Chondrocyte (in vitro differentiated cells): Measurements from ENCODE around the gene KCND3. TPM values are rescaled to one million over a fixed set of nuclear protein-coding genes. Genes with fewer than 3 reads are reported as not detected.

Experiments
- DNase-seq: peaks from one replicate; pipeline ENCODE4 v3.0.0; 2021; ENCODE audit warnings: mixed read lengths, low spot score
- H3K27ac Mint-ChIP-seq: one replicate; pipeline ENCODE4 v1.8.0; 2021; ENCODE audit warnings: mild to moderate bottlenecking, moderate library complexity, mixed read lengths; ENCODE audit not compliant: unreplicated experiment
- H3K27me3 Mint-ChIP-seq: 2 replicates; pipeline ENCODE4 v1.8.0; 2021; ENCODE audit warnings: low read depth, mixed read lengths
- H3K36me3 Mint-ChIP-seq: 2 replicates; pipeline ENCODE4 v1.8.0; 2021; ENCODE audit warnings: low read depth, mixed read lengths
- H3K4me1 Mint-ChIP-seq: 2 replicates; pipeline ENCODE4 v1.8.0; 2021; ENCODE audit warnings: low read depth, mild to moderate bottlenecking, mixed read lengths
- H3K4me3 Mint-ChIP-seq: one replicate; pipeline ENCODE4 v1.8.0; 2021; ENCODE audit warnings: mild to moderate bottlenecking, moderate library complexity, mixed read lengths; ENCODE audit not compliant: unreplicated experiment
- H3K9me3 Mint-ChIP-seq: 2 replicates; pipeline ENCODE4 v1.8.0; 2021; ENCODE audit warnings: low read depth, mixed read lengths
- CTCF ChIP-seq: fragments of 200-600 bp; sonication (generic); IDR thresholded peaks from 2 replicates; pipeline ENCODE4 v1.5.0; 2021; ENCODE audit warnings: antibody characterized with exemption, mild to moderate bottlenecking, moderate library complexity
- total RNA-seq: library from RNA; stranded (reverse); gene quantifications from 3 replicates; pipeline ENCODE4 v1.2.1, GENCODE V29; 2021

KCND3 gene
- total RNA-seq, 1 donor from 2014 or later, result 0.99 TPM

GRCh38 chr1:111846842-111847241 is 142.6 kb downstream of the KCND3 start:
- TF ChIP-seq CTCF, result no peak
- Mint-ChIP-seq H3K36me3 (no peaks in the 10 kb centered on the region), H3K27ac (no peak overlapping the region), H3K4me3 (no peak overlapping the region), H3K4me1 (no peaks in the 10 kb centered on the region), H3K9me3 (no peaks in the 10 kb centered on the region), H3K27me3 (peaks cover 39% of the 10 kb centered on the region)
- no peak for DNase-seq

- Mint-ChIP-seq H3K4me1 (no peaks in the 10 kb centered on the region), H3K36me3 (no peaks in the 10 kb centered on the region), H3K9me3 (no peaks in the 10 kb centered on the region), H3K27me3 (peaks cover 21% of the 10 kb centered on the region), H3K27ac (no peak overlapping the region), H3K4me3 (no peak overlapping the region)
- no peak for TF ChIP-seq CTCF
- no peak for DNase-seq
Observed at GRCh38 chr1:111843177-111843576, 146.3 kb downstream of the KCND3 start.

- Mint-ChIP-seq H3K4me3 (no peak overlapping the region), H3K27ac (no peak overlapping the region), H3K4me1 (no peaks in the 10 kb centered on the region), H3K36me3 (no peaks in the 10 kb centered on the region), H3K27me3 (peaks cover 21% of the 10 kb centered on the region), H3K9me3 (no peaks in the 10 kb centered on the region)
- TF ChIP-seq CTCF, result no peak
- no peak for DNase-seq
Observed at GRCh38 chr1:111842411-111842810, 147.1 kb downstream of the KCND3 start.

GRCh38 chr1:111841746-111842145 is 147.7 kb downstream of the KCND3 start:
- H3K9me3 Mint-ChIP-seq, result no peaks in the 10 kb centered on the region
- H3K36me3 Mint-ChIP-seq, result no peaks in the 10 kb centered on the region
- no peak for TF ChIP-seq CTCF
- no peak overlapping the region for H3K27ac Mint-ChIP-seq
- H3K4me3 Mint-ChIP-seq, result no peak overlapping the region
- H3K27me3 Mint-ChIP-seq, result peaks cover 23% of the 10 kb centered on the region
- DNase-seq, result no peak
- no peaks in the 10 kb centered on the region for H3K4me1 Mint-ChIP-seq

GRCh38 chr1:111841189-111841588 is 148.3 kb downstream of the KCND3 start:
- H3K27me3 Mint-ChIP-seq, result peaks cover 21% of the 10 kb centered on the region
- no peak overlapping the region for H3K4me3 Mint-ChIP-seq
- H3K27ac Mint-ChIP-seq, result no peak overlapping the region
- no peaks in the 10 kb centered on the region for H3K4me1 Mint-ChIP-seq
- H3K9me3 Mint-ChIP-seq, result no peaks in the 10 kb centered on the region
- H3K36me3 Mint-ChIP-seq, result no peaks in the 10 kb centered on the region
- TF ChIP-seq CTCF, result no peak
- DNase-seq, result no peak
